HEK293 (cell line): Measurements from ENCODE around the gene THSD4.

ENCODE experiments used
- EGR2 ChIP-seq: fragments of 450-650 bp; formaldehyde crosslinking; IDR thresholded peaks from 2 replicates; pipeline ENCODE4 v1.5.1; 2016; ENCODE audit warnings: low read depth, missing biosample characterization, missing genetic modification characterization
- GLIS1 ChIP-seq: fragments of 450-650 bp; formaldehyde crosslinking; IDR thresholded peaks from 2 replicates; pipeline ENCODE4 v1.5.1; 2016; ENCODE audit warnings: missing biosample characterization, missing genetic modification characterization
- GLIS2 ChIP-seq: fragments of 450-650 bp; formaldehyde crosslinking; IDR thresholded peaks from 2 replicates; pipeline ENCODE4 v1.5.1; 2016; ENCODE audit warnings: missing biosample characterization, missing genetic modification characterization
- OSR2 ChIP-seq: fragments of 450-650 bp; formaldehyde crosslinking; IDR thresholded peaks from 2 replicates; pipeline ENCODE4 v1.5.1; 2016; ENCODE audit warnings: missing biosample characterization, missing genetic modification characterization
- PRDM1 ChIP-seq: fragments of 450-650 bp; formaldehyde crosslinking; IDR thresholded peaks from 2 replicates; pipeline ENCODE4; 2016; ENCODE audit warnings: missing biosample characterization, missing genetic modification characterization
- SCRT1 ChIP-seq: fragments of 450-650 bp; formaldehyde crosslinking; IDR thresholded peaks from 2 replicates; pipeline ENCODE4 v1.5.1; 2016; ENCODE audit warnings: missing biosample characterization, missing genetic modification characterization, borderline replicate concordance
- SP2 ChIP-seq: fragments of 450-650 bp; formaldehyde crosslinking; IDR thresholded peaks from 2 replicates; pipeline ENCODE4 v1.5.1; 2016; ENCODE audit warnings: missing biosample characterization, missing genetic modification characterization
- ZNF133 ChIP-seq: fragments of 450-650 bp; formaldehyde crosslinking; IDR thresholded peaks from 2 replicates; pipeline ENCODE4 v1.5.1; 2016; ENCODE audit warnings: missing biosample characterization, missing genetic modification characterization
- ZNF146 ChIP-seq: fragments of 450-650 bp; formaldehyde crosslinking; IDR thresholded peaks from 2 replicates; pipeline ENCODE4 v1.5.1; 2016; ENCODE audit warnings: missing biosample characterization, missing genetic modification characterization
- ZNF157 ChIP-seq: fragments of 450-650 bp; formaldehyde crosslinking; IDR thresholded peaks from 2 replicates; pipeline ENCODE4 v1.5.1; 2016; ENCODE audit warnings: missing biosample characterization, missing genetic modification characterization
- ZNF221 ChIP-seq: fragments of 450-650 bp; formaldehyde crosslinking; IDR thresholded peaks from 2 replicates; pipeline ENCODE4 v1.5.1; 2017; ENCODE audit warnings: missing biosample characterization, missing genetic modification characterization, borderline replicate concordance
- ZNF223 ChIP-seq: fragments of 450-650 bp; formaldehyde crosslinking; IDR thresholded peaks from 2 replicates; pipeline ENCODE4 v1.5.1; 2016; ENCODE audit warnings: missing biosample characterization, missing genetic modification characterization
- ZNF274 ChIP-seq, 2 experiments: fragments of 200-500 bp in 1 of 2; fragments of 450-650 bp in 1 of 2; sonication (Bioruptor generic) in 1 of 2; formaldehyde crosslinking in 1 of 2; IDR thresholded peaks; 2 replicates each; pipeline versions ENCODE4 v1.5.1 to v1.6.1; 2014 to 2016; ENCODE audit warnings: borderline replicate concordance in 1 of 2, inconsistent platforms in 1 of 2, low read length in 1 of 2, missing biosample characterization in 1 of 2, missing genetic modification characterization in 1 of 2
- ZNF362 ChIP-seq: fragments of 450-650 bp; formaldehyde crosslinking; IDR thresholded peaks from 2 replicates; pipeline ENCODE4 v1.5.1; 2016; ENCODE audit warnings: missing biosample characterization, missing genetic modification characterization
- ZNF37A ChIP-seq: fragments of 450-650 bp; IDR thresholded peaks from 2 replicates; pipeline ENCODE4 v1.5.1; 2018; ENCODE audit warnings: missing biosample characterization, missing genetic modification characterization
- ZNF423 ChIP-seq: fragments of 450-650 bp; formaldehyde crosslinking; IDR thresholded peaks from 2 replicates; pipeline ENCODE4 v1.5.1; 2016; ENCODE audit warnings: missing biosample characterization, missing genetic modification characterization
- ZNF473 ChIP-seq: fragments of 450-650 bp; formaldehyde crosslinking; IDR thresholded peaks from 2 replicates; pipeline ENCODE4 v1.5.1; 2017; ENCODE audit warnings: missing biosample characterization, missing genetic modification characterization
- ZNF585B ChIP-seq: fragments of 450-650 bp; formaldehyde crosslinking; IDR thresholded peaks from 2 replicates; pipeline ENCODE4 v1.5.1; 2016; ENCODE audit warnings: missing biosample characterization, missing genetic modification characterization
- ZNF600 ChIP-seq: fragments of 450-650 bp; formaldehyde crosslinking; IDR thresholded peaks from 2 replicates; pipeline ENCODE4 v1.5.1; 2016; ENCODE audit warnings: missing biosample characterization, missing genetic modification characterization
- ZNF624 ChIP-seq: fragments of 450-650 bp; formaldehyde crosslinking; IDR thresholded peaks from 2 replicates; pipeline ENCODE4 v1.5.1; 2017; ENCODE audit warnings: missing biosample characterization, missing genetic modification characterization
- ZNF843 ChIP-seq: fragments of 450-650 bp; formaldehyde crosslinking; IDR thresholded peaks from 2 replicates; pipeline ENCODE4 v1.5.1; 2016; ENCODE audit warnings: missing biosample characterization, missing genetic modification characterization
- ZSCAN23 ChIP-seq: fragments of 450-650 bp; formaldehyde crosslinking; IDR thresholded peaks from 2 replicates; pipeline ENCODE4 v1.5.1; 2016; ENCODE audit warnings: missing biosample characterization, missing genetic modification characterization
- TF ChIP-seq, protein P1 (sequence below): fragments of 450-650 bp; formaldehyde crosslinking; IDR thresholded peaks from 2 replicates; pipeline ENCODE4 v1.5.0; 2017; ENCODE audit warnings: missing biosample characterization, missing genetic modification characterization, borderline replicate concordance
- TF ChIP-seq, protein P2 (sequence below): fragments of 450-650 bp; formaldehyde crosslinking; IDR thresholded peaks from 2 replicates; pipeline ENCODE4 v1.5.1; 2016; ENCODE audit warnings: missing biosample characterization, missing genetic modification characterization
- TF ChIP-seq, protein P3 (sequence below): fragments of 450-650 bp; formaldehyde crosslinking; IDR thresholded peaks from 2 replicates; pipeline ENCODE4 v1.5.1; 2016; ENCODE audit warnings: missing biosample characterization, missing genetic modification characterization

THSD4 gene

GRCh38 chr15:71708741-71709140 is 593.5 kb downstream of the THSD4 start (continued):
- TF ChIP-seq ZNF37A (tag by site-specific recombination) (no peak), SP2 (no peak), ZNF585B (tag by site-specific recombination) (no peak), PRDM1 (tag by site-specific recombination) (no peak), ZNF221 (tag by site-specific recombination) (no peak), ZNF843 (tag by site-specific recombination) (0 out of 2 replicates have a peak, but pooled peaks have one; percentile 25), ZNF133 (tag by site-specific recombination) (no peak), ZNF423 (peak; percentile 65; the same call in 1 of the 2 replicates), ZNF362 (tag by site-specific recombination) (no peak), ZNF274 (IDR thresholded peaks at IDR 0.05; ENCODE audit: low read length) (no peak), ZNF274 (tag by site-specific recombination; IDR thresholded peaks at IDR 0.05; ENCODE audit: borderline replicate concordance) (no peak), EGR2 (peak; percentile 94), ZNF157 (tag by site-specific recombination) (no peak), ZNF223 (tag by site-specific recombination) (0 out of 2 replicates have a peak, but pooled peaks have one; percentile 30), ZNF473 (no peak), ZNF624 (tag by site-specific recombination) (no peak), SCRT1 (no peak), OSR2 (tag by site-specific recombination) (peak; percentile 70), ZNF600 (tag by site-specific recombination) (peak; percentile 50), ZSCAN23 (tag by site-specific recombination) (no peak), GLIS1 (tag by site-specific recombination) (peak; percentile 97), GLIS2 (tag by site-specific recombination) (peak; percentile 56; the same call in 1 of the 2 replicates), ZNF146 (tag by site-specific recombination) (no peak)
- TF ChIP-seq, protein P1, sequence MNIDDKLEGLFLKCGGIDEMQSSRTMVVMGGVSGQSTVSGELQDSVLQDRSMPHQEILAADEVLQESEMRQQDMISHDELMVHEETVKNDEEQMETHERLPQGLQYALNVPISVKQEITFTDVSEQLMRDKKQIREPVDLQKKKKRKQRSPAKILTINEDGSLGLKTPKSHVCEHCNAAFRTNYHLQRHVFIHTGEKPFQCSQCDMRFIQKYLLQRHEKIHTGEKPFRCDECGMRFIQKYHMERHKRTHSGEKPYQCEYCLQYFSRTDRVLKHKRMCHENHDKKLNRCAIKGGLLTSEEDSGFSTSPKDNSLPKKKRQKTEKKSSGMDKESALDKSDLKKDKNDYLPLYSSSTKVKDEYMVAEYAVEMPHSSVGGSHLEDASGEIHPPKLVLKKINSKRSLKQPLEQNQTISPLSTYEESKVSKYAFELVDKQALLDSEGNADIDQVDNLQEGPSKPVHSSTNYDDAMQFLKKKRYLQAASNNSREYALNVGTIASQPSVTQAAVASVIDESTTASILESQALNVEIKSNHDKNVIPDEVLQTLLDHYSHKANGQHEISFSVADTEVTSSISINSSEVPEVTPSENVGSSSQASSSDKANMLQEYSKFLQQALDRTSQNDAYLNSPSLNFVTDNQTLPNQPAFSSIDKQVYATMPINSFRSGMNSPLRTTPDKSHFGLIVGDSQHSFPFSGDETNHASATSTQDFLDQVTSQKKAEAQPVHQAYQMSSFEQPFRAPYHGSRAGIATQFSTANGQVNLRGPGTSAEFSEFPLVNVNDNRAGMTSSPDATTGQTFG (tag by site-specific recombination), result no peak
- TF ChIP-seq, protein P2, sequence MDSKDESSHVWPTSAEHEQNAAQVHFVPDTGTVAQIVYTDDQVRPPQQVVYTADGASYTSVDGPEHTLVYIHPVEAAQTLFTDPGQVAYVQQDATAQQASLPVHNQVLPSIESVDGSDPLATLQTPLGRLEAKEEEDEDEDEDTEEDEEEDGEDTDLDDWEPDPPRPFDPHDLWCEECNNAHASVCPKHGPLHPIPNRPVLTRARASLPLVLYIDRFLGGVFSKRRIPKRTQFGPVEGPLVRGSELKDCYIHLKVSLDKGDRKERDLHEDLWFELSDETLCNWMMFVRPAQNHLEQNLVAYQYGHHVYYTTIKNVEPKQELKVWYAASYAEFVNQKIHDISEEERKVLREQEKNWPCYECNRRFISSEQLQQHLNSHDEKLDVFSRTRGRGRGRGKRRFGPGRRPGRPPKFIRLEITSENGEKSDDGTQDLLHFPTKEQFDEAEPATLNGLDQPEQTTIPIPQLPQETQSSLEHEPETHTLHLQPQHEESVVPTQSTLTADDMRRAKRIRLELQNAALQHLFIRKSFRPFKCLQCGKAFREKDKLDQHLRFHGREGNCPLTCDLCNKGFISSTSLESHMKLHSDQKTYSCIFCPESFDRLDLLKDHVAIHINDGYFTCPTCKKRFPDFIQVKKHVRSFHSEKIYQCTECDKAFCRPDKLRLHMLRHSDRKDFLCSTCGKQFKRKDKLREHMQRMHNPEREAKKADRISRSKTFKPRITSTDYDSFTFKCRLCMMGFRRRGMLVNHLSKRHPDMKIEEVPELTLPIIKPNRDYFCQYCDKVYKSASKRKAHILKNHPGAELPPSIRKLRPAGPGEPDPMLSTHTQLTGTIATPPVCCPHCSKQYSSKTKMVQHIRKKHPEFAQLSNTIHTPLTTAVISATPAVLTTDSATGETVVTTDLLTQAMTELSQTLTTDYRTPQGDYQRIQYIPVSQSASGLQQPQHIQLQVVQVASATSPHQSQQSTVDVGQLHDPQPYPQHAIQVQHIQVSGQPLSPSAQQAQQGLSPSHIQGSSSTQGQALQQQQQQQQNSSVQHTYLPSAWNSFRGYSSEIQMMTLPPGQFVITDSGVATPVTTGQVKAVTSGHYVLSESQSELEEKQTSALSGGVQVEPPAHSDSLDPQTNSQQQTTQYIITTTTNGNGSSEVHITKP, result no peak
- TF ChIP-seq, protein P3, sequence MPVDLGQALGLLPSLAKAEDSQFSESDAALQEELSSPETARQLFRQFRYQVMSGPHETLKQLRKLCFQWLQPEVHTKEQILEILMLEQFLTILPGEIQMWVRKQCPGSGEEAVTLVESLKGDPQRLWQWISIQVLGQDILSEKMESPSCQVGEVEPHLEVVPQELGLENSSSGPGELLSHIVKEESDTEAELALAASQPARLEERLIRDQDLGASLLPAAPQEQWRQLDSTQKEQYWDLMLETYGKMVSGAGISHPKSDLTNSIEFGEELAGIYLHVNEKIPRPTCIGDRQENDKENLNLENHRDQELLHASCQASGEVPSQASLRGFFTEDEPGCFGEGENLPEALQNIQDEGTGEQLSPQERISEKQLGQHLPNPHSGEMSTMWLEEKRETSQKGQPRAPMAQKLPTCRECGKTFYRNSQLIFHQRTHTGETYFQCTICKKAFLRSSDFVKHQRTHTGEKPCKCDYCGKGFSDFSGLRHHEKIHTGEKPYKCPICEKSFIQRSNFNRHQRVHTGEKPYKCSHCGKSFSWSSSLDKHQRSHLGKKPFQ (tag by site-specific recombination), result no peak
- TF ChIP-seq, all 188 proteins: peak for 12
